SK-N-MC (cell line): ENCODE data around the gene MMP15.
"Not testable (repeated sequence)": the region's sequence is repeated elsewhere in the genome, so short reads cannot be mapped to it uniquely, and the experiment has no call there.

ENCODE experiments used
- EZH2 ChIP-seq: fragments of 200-600 bp; sonication (generic); IDR thresholded peaks from one replicate; pipeline ENCODE4 v1.6.1; 2017; ENCODE audit warnings: antibody characterized with exemption
- FOXP2 ChIP-seq: optimal IDR thresholded peaks from 2 replicates; pipeline ENCODE3; 2011; ENCODE audit warnings: mild to moderate bottlenecking, moderate library complexity; ENCODE audit not compliant: insufficient read depth; ENCODE audit errors: extremely low read length, control extremely low read depth
- POLR2AphosphoS5 ChIP-seq: IDR thresholded peaks from 2 replicates; pipeline ENCODE4 v1.6.1; 2012; ENCODE audit warnings: mild to moderate bottlenecking, low read depth, low read length, borderline replicate concordance

- TF ChIP-seq POLR2AphosphoS5, FOXP2, EZH2: not testable (repeated sequence)
Measured at GRCh38 chr16:58090396-58090795, 64.8 kb downstream of the MMP15 start.
